Upper lobe of left lung (tissue), 6 donors: ENCODE measurements around the gene TMEM209. TPM values are rescaled to one million over a fixed set of nuclear protein-coding genes. Genes with fewer than 3 reads are reported as not detected.

Source experiments
- ATAC-seq, 2 donors: fragments of 200-7000 bp; cut with Tn5 transposase; one replicate each; pipeline ENCODE4 v1.9.1; 2022; ENCODE audit warnings: mild to moderate bottlenecking in 2 of 2, moderate library complexity in 2 of 2; ENCODE audit not compliant: low FRiP score in 2 of 2
- DNase-seq, 2 donors: peaks; one replicate each; pipeline ENCODE4 v3.0.0-alpha.2; 2019 to 2020
- H3K27ac ChIP-seq, 4 donors: fragments of 200-600 bp; sonication (generic); one replicate each; pipeline ENCODE4 v1.5.1; 2016 to 2019
- H3K27me3 ChIP-seq, 4 donors: fragments of 200-600 bp; sonication (generic); one replicate each; pipeline ENCODE4 v1.5.1; 2017 to 2019
- H3K36me3 ChIP-seq, 4 donors: fragments of 200-600 bp; sonication (generic); one replicate each; pipeline ENCODE4 v1.5.1; 2016 to 2019
- H3K4me1 ChIP-seq, 4 donors: fragments of 200-600 bp; sonication (generic); one replicate each; pipeline ENCODE4 v1.5.1; 2018 to 2019
- H3K4me3 ChIP-seq, 4 donors: fragments of 200-600 bp; sonication (generic); one replicate each; pipeline ENCODE4 v1.5.1; 2017 to 2019; ENCODE audit warnings: mild to moderate bottlenecking in 2 of 4, moderate library complexity in 1 of 4
- H3K9me3 ChIP-seq, 4 donors: fragments of 200-600 bp; sonication (generic); one replicate each; pipeline ENCODE4 v1.5.1; 2018 to 2019
- CTCF ChIP-seq, 6 experiments: fragments of 450-650 bp in 4 of 6; fragments of 200-600 bp in 2 of 6; sonication (generic) in 2 of 6; IDR thresholded peaks; one replicate each; pipeline ENCODE4 v1.5.1; 2016 to 2019; ENCODE audit warnings: antibody characterized with exemption in 6 of 6
- EP300 ChIP-seq, 4 donors: sonication (generic); formaldehyde crosslinking; IDR thresholded peaks; one replicate each; pipeline ENCODE4 v1.5.1; 2017; ENCODE audit warnings: antibody characterized with exemption in 4 of 4, control low read depth in 2 of 4
- POLR2A ChIP-seq, 4 donors: fragments of 450-650 bp; IDR thresholded peaks; one replicate each; pipeline ENCODE4 v1.5.1; 2016 to 2017; ENCODE audit warnings: antibody characterized with exemption in 4 of 4, mild to moderate bottlenecking in 2 of 4
- POLR2AphosphoS5 ChIP-seq, 2 donors: sonication (generic); formaldehyde crosslinking; IDR thresholded peaks; one replicate each; pipeline ENCODE4 v1.5.1; 2017; ENCODE audit warnings: antibody characterized with exemption in 2 of 2
- WGBS, 2 donors: methylation state at CpG; one replicate each; pipeline ENCODE4 v1.1.5; 2017 to 2018; 5-methylcytosine and 5-hydroxymethylcytosine counted together
- total RNA-seq, 6 donors: library from RNA; depleted of rRNA in 4 of 6; stranded (reverse); fragments of >200 nt in 4 of 6; gene quantifications; one replicate each; pipeline versions ENCODE4 v1.1.0 to v1.2.1, GENCODE V29; 2016 to 2021
- donor health status: DM: no; HTN: no; CAD: no; lungs with moderate emphysema.
- donor health status: DM: no; HTN: yes; CAD: no; lungs with severe emphysema.

The TMEM209 gene
- total RNA-seq, 6 donors from 2014 or later = 6.2 to 23.3 (median 14.7) TPM

GRCh38 chr7:130162196-130162595 is 43.0 kb downstream of the TMEM209 start:
- Histone ChIP-seq H3K9me3 (no peaks in the 10 kb centered on the region), H3K4me1 (no peaks in the 10 kb centered on the region), H3K36me3 (peaks cover 4 to 62% (median 27%) of the 10 kb centered on the region in 4 donors), H3K4me3 (no peak overlapping the region), H3K27me3 (no peaks in the 10 kb centered on the region), H3K27ac (no peak overlapping the region)
- WGBS, 2 donors = 92 to 100% methylated on average over 2 to 5 of the region's 5 CpGs
- no peak for DNase-seq
- no peak for ATAC-seq
- TF ChIP-seq EP300 (IDR thresholded peaks at IDR 0.05) (no peak), CTCF (IDR thresholded peaks at IDR 0.05) (no peak), POLR2A (IDR thresholded peaks at IDR 0.05) (no peak), POLR2AphosphoS5 (IDR thresholded peaks at IDR 0.05) (no peak)

GRCh38 chr7:130160455-130160854 is 44.8 kb downstream of the TMEM209 start:
- TF ChIP-seq POLR2AphosphoS5 (IDR thresholded peaks at IDR 0.05) = no peak
- no peak for TF ChIP-seq EP300 (IDR thresholded peaks at IDR 0.05)
- no peak for TF ChIP-seq POLR2A (IDR thresholded peaks at IDR 0.05)
- H3K36me3 ChIP-seq = peaks cover 0 to 48% (median 25%) of the 10 kb centered on the region in 4 donors
- 94 to 98% methylated on average over 4 to 8 of the region's 8 CpGs for WGBS, 2 donors
- no peak overlapping the region for H3K4me3 ChIP-seq
- ATAC-seq = no peak
- no peaks in the 10 kb centered on the region for H3K27me3 ChIP-seq
- H3K4me1 ChIP-seq = no peaks in the 10 kb centered on the region
- no peak for DNase-seq
- no peak overlapping the region for H3K27ac ChIP-seq
- H3K9me3 ChIP-seq = peaks cover 0 to 6% (median 2%) of the 10 kb centered on the region in 4 donors

- TF ChIP-seq POLR2AphosphoS5 (IDR thresholded peaks at IDR 0.05) (no peak), CTCF (IDR thresholded peaks at IDR 0.05) (no peak), EP300 (IDR thresholded peaks at IDR 0.05) (no peak), POLR2A (IDR thresholded peaks at IDR 0.05) (no peak)
- no peak for DNase-seq
- Histone ChIP-seq H3K27me3 (no peaks in the 10 kb centered on the region), H3K4me3 (no peak overlapping the region), H3K27ac (no peak overlapping the region), H3K9me3 (peaks cover 0 to 6% (median 2%) of the 10 kb centered on the region in 4 donors), H3K4me1 (peaks cover 0 to under 1% (median 0%) of the 10 kb centered on the region in 4 donors), H3K36me3 (peaks cover 0 to 45% (median 25%) of the 10 kb centered on the region in 4 donors)
- no peak for ATAC-seq
- 100% methylated on average over 2 of the region's 2 CpGs for WGBS, 2 donors
These were observed 45.2 kb downstream of the TMEM209 start for GRCh38 chr7:130160023-130160422.

DNA sequence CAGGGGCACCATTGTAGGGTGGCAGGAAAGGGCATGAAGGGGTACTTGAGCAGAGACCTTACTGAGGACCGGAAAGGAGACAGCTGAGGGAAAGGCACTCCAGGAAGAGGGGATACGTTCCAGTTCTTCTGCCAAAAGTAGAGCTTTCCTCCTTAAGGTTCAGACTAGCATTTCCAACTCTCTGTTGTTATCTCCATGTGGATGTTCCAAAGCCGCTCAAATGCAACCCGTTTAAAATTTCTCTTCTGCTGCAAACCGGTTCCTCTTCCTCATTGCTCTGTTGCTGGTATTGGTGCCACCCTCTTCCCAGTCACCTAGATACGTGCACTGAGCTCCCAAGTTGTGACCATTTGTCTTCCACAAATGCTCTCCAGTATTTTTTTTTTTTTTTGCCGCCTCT is 47.5 kb downstream of the TMEM209 start:
- Histone ChIP-seq H3K36me3 (peaks cover 0 to 36% (median 17%) of the 10 kb centered on the region in 4 donors), H3K4me1 (peaks cover 0 to 12% (median 7%) of the 10 kb centered on the region in 4 donors), H3K27ac (no peak overlapping the region), H3K27me3 (no peaks in the 10 kb centered on the region), H3K4me3 (no peak overlapping the region), H3K9me3 (peaks cover 0 to 6% (median 2%) of the 10 kb centered on the region in 4 donors)
- no peak for TF ChIP-seq POLR2A (IDR thresholded peaks at IDR 0.05)
- ATAC-seq (no peak), DNase-seq (no peak)
- WGBS, 2 donors = 90 to 95% methylated on average over 7 of the region's 7 CpGs

DNA sequence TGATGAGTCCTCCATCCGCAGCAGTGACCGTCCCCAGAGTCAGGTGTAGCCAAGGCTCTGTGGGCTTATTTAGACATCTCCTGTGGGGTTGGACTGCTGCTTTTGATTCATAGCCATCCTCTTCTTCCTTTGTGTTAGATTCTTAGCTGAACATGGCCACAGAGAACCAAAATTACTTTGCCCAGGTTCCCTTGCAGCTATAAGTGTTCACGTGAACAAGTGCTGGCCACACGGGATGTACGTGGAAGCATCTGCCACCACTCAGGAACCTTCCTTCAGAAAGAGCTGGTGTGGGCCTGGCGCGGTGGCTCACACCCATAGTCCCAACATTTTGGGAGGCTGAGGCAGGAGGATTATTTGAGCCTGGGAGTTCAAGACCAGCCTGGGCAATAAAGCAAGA is 49.1 kb downstream of the TMEM209 start:
- no peak for ATAC-seq
- peaks cover 0 to 20% (median 3%) of the 10 kb centered on the region in 4 donors for H3K36me3 ChIP-seq
- peaks cover 0 to 6% (median 2%) of the 10 kb centered on the region in 4 donors for H3K9me3 ChIP-seq
- H3K27me3 ChIP-seq = no peaks in the 10 kb centered on the region
- TF ChIP-seq POLR2A (IDR thresholded peaks at IDR 0.05) (no peak), EP300 (IDR thresholded peaks at IDR 0.05) (no peak), POLR2AphosphoS5 (IDR thresholded peaks at IDR 0.05) (no peak), CTCF (IDR thresholded peaks at IDR 0.05) (no peak)
- 97 to 98% methylated on average over 7 of the region's 7 CpGs for WGBS, 2 donors
- H3K4me1 ChIP-seq = peaks cover 0 to 12% (median 7%) of the 10 kb centered on the region in 4 donors
- no peak for DNase-seq
- H3K4me3 ChIP-seq = no peak overlapping the region
- H3K27ac ChIP-seq = no peak overlapping the region
